Activated CD4-positive, alpha-beta T cell treated with anti-CD3 and anti-CD28 coated beads, Interleukin-2, amount 50 U/mL, for 4 hours (primary cell): Measurements from ENCODE around the gene TMCC1.
A peak's percentile ranks its signal among the peaks of the same experiment; 100 is the strongest.
"Not testable (repeated sequence)": the region's sequence is repeated elsewhere in the genome, so short reads cannot be mapped to it uniquely, and the experiment has no call there.

ENCODE experiments used
- DNase-seq, 2 experiments: peaks; one replicate each; pipeline ENCODE4 v3.0.0-alpha.2; 2020

Gene TMCC1

GRCh38 chr3:129715854-129716253, 177.7 kb downstream of the TMCC1 start:
- DNase-seq: no peak

- DNase-seq: no peak
Observed at GRCh38 chr3:129708328-129708861, 185.1 kb downstream of the TMCC1 start.

DNA sequence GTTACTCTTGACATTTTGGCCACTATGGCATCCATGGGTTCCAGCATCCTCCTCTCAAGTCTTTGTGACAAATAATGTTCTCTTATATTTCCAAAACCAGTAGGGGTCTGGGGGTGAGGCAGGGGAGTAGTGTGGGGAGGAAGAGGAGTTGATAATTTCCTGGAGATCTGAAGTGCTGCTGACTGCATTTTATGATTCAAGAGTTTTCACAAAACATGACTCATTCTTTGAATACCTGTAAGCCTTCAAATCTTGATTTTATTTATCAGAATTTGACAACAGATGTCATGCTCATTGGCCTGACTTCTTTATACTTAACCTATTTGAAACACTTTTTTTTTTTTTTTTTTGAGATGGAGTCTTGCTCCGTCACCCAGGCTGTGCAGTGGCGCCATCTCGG, 188.2 kb downstream of the TMCC1 start:
- DNase-seq: no peak

DNA sequence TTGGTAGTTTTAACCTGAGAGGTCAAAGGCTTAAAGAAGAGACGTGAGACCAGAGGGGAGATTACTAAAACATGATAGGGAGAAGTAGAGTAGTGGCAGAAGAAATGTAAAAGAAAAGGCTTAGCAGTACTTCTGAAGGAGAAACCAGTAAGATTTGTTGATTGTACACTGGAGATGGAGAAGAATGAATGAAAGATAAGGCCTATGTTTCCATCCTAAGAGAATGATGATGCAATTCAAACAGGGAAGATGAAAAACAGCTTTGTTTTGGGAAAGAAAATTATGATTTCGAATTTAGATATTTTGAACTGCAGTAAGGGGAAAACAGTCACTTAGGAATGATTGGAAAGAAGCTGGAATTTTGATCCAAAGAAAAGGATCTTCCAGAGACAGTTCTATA, 189.6 kb downstream of the TMCC1 start:
- no peak for DNase-seq

GRCh38 chr3:129702934-129703712, 190.4 kb downstream of the TMCC1 start:
- DNase-seq: no peak

DNA sequence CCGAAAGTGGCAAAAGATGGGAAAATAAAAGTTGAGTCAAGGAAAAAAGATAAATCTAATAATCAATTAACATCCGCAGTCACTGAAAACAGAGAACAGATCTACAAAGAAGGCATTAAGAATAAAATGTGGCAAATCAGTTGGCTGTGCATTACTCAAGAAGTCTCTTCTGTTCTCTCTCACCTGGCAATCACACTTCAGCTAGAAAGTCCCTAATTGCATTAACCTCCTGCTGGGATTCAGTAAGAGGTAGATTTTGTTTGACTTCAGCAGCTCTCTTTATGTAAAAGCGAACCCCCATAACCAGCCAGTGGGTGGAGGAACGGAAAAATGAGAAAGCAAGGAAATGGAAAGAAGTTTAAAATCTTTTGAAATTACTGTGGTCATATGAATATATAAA, 192.3 kb downstream of the TMCC1 start:
- no peak for DNase-seq

- no peak for DNase-seq
Observed at GRCh38 chr3:129699612-129700011, 193.9 kb downstream of the TMCC1 start.

DNA sequence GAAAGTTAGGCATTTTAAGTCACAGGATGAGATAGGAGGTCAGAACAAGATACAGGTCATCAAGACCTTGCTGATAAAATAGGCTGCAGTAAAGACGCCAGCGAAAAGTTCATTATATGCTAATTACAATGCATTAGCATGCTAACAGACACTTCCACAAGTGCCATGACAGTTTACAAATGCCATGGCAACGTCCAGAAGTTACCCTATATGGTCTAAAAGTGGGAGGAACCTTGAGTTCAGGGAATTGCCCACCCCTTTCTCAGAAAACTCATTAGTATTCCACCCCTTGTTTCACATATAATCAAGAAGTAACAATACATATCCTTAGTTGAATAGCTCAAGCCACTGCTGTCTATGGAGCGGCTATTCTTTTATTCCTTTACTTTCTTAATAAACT, 194.3 kb downstream of the TMCC1 start:
- no peak for DNase-seq

- no peak for DNase-seq
Observed at GRCh38 chr3:129697229-129697969, 196.1 kb downstream of the TMCC1 start.

DNA sequence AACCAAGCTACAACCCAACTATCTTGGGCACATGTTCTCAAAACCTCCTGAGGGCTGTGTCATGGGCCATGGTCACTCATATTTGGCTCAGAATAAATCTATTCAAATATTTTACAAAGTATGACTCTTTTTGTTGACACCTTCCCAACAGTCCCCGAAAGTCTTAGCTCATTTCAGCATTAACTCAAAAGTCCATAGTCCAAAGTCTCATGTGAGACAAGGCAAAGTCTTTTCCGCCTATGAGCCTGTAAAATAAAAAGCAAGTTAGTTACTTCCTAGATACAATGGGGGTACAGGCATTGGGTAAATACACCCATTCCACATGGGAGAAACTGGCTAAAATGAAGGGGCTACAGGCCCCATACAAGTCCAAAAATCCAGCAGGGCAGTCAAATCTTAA, 197.1 kb downstream of the TMCC1 start:
- DNase-seq: not testable (repeated sequence)

DNA sequence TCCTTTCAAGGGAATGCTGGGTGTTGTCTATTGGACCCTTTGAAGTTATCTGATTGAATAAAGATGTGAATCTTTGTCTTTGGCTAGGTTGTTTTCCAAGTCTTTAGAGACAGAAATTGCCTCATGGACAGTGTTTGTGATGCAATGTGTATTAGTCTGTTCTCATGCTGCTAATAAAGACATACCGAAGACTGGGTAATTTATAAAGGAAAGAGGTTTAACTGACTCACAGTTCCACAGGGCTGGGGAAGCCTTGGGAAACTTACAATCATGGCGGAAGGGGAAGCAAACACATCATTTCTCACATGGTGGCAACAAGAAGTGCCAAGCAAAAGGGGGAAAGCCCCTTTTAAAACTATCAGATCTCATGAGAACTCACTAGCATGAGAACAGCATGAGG, 198.3 kb downstream of the TMCC1 start:
- DNase-seq: no peak

GRCh38 chr3:129694228-129694627, 199.3 kb downstream of the TMCC1 start:
- DNase-seq: no peak

DNA sequence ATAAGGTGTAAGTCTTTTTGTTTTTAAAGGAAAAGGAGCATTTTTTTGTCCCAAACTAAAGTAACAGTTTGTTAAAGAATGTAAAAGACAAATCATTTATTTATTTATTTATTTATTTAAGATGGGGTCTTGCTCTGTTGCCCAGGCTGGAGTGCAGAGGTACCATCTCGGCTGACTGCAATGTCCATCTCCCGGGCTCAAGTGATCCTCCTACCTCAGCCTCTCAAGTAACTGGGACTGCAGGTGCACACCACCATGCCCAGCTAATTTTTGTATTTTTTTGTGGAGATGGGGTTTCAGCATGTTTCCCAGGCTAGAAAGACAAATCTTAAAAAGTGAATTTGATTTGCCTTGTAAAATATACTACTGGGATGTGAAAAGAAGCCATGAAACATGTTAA, 200.8 kb downstream of the TMCC1 start:
- no peak for DNase-seq

DNA sequence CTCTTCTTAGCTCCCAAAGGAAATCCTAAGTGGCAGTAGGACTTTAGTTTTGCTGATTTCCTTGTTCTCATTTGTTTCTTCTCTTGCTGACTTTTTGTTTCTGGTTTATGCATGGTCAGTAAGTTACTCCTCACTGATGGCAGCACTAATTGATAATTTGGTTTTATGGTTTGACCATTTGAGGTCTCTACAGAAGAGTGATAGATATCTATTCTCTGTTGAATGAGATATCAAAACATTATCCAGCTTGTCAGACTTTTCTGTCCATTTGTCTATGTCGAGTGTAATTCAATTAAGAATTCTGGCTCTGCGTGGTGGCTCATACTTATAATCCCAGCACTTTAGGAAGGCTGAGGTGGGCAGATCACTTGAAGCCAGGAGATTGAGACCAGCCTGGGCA, 202.5 kb downstream of the TMCC1 start:
- DNase-seq: no peak

GRCh38 chr3:129690406-129690805, 203.1 kb downstream of the TMCC1 start:
- DNase-seq: peak in 1 of 2 experiments; percentile 1

DNA sequence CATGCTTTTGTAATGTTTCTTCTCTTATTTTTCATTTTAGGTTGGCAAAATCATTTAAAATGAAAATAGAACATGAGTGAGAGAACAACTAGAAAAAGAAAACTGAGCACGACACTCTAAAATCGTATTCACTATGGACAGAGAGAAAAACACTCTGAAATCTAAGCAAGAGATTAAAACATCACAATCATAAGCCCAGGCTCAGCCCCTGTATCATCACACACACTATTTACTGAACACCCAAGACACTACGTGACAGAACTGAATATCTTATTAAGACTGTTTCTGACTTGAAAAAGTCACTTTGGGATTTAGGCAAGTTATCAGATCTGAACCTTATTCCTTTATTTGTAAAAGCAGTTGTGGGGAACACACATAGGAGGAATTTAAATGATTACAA, 204.5 kb downstream of the TMCC1 start:
- no peak for DNase-seq

DNA sequence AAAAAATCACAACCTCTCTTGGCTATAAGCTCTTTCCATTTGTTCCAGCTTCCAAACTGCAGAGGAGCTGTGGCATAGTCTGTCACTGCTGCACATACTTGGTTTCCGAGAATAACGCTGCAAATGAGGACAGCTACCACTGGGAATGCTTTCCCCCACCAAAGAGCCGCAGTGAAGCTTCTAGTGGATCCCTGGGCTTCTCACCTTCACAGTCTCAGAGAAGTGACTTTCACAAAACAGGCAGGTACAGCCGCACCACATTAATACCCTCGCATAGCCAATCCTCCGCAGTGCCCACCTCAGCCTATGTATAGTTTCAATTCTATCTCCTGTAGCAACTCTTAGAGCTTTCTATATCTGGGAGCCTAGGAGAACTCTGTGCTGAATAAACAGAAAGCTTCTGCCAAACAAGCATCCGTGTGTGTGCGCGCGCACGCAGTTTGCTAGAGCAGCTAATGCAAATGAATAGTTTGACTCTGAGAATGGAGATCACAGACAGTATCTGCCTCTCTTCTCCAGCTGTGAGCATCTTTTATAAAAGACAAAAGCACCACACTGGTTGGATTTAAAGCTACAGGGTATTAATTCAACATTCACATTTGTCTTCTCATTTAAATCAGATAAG, 205.1 kb downstream of the TMCC1 start:
- no peak for DNase-seq

- no peak for DNase-seq
Observed at GRCh38 chr3:129687586-129688125, 205.9 kb downstream of the TMCC1 start.

- DNase-seq: no peak
Observed at GRCh38 chr3:129686941-129687340, 206.6 kb downstream of the TMCC1 start.

DNA sequence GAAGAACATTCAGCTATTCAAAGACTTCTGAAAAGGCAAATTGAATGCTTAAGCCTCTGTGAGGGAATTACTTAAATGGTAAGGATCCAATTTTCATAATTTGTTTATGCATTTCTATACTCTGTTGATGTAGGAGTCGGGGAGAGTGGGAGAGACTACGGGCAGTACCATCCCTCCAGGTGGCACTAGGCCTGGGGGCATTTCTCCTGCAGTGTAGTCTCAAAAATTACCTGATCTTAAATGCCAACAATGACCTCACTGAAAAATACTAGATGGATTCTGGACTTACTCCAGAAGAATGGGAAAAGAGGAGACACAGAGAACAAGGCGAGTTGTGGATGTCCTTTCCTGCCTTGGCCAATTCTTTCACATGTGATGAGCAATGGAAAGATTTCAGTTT, 209.2 kb downstream of the TMCC1 start:
- DNase-seq: no peak

DNA sequence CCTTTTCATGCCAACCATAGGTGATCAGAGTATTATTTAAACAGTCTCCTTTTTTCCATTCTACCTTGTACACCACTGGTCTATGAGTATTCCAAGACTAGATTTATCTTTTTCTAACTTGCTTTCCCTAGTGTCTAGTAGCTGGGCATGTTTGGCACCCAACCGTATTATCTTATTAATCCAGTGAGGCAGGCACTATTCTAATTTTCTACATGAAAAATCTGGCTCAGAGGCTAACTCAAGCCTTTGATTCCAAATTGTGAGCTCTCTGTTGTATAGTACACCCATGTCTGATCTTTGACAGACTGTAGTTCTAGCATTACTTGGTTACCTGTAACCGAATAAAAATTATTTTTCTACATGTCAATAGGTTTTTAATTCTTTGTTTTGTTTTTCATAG, 210.3 kb downstream of the TMCC1 start:
- no peak for DNase-seq

DNA sequence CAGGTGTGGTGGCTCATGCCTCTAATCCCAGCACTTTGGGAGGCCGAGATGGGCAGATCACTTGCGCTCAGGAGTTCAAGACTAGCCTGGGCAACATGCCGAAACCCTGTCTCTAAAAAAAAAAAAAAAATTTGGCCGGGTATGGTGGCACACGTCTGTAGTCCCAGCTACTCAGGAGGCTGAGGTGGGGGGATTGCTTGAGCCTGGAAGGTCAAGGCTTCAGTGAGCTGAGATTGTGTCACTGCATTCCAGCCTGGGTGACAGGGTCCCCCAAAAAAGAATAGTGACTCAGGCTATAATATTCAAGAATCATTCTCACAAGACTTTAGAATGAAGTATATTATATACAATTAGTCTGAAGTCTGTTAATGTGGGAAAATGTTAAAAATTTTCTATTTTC, 216.5 kb downstream of the TMCC1 start:
- no peak for DNase-seq

DNA sequence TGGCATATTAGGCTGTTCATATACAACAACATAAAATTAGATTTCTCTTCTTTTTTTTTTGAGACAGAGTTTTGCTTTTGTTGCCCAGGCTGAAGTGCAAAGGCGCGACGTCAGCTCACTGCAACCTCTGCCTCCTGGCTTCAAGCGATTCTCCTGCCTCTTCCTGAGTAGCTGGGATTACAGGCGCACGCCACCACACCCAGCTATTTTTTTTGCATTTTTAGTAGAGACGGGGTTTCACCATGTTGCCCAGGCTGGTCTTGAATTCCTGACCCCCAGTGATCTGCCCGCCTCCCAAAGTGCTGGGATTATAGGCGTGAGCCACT, 218.8 kb downstream of the TMCC1 start:
- DNase-seq: not testable (repeated sequence)
